ENCODE measurements around the gene EXOC6B.
"Not testable (repeated sequence)": the region's sequence is repeated elsewhere in the genome, so short reads cannot be mapped to it uniquely, and the experiment has no call there.

DNA sequence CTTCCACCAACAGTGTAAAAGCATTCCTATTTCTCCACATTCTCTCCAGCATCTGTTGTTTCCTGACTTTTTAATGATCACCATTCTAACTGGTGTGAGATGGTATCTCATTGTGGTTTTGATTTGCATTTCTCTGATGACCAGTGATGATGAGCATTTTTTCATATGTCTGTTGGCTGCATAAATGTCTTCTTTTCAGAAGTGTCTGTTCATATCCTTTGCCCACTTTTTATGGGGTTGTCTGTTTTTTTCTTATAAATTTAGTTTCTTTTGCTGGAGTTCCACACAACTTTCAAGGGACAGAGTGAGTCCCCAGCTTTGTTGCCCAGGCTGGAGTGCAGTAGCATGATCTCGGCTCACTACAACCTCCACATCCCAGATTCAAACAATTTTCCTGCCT, 270.5 kb downstream of the EXOC6B start:
- not testable (repeated sequence) for TF ChIP-seq POLR2AphosphoS5, POLR2A (IDR thresholded peaks at IDR 0.05)
- TF ChIP-seq, protein P1, sequence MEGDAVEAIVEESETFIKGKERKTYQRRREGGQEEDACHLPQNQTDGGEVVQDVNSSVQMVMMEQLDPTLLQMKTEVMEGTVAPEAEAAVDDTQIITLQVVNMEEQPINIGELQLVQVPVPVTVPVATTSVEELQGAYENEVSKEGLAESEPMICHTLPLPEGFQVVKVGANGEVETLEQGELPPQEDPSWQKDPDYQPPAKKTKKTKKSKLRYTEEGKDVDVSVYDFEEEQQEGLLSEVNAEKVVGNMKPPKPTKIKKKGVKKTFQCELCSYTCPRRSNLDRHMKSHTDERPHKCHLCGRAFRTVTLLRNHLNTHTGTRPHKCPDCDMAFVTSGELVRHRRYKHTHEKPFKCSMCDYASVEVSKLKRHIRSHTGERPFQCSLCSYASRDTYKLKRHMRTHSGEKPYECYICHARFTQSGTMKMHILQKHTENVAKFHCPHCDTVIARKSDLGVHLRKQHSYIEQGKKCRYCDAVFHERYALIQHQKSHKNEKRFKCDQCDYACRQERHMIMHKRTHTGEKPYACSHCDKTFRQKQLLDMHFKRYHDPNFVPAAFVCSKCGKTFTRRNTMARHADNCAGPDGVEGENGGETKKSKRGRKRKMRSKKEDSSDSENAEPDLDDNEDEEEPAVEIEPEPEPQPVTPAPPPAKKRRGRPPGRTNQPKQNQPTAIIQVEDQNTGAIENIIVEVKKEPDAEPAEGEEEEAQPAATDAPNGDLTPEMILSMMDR (IDR thresholded peaks at IDR 0.05), result not testable (repeated sequence)
